Measurements from ENCODE around the gene PIGR. TPM values are rescaled to one million over a fixed set of nuclear protein-coding genes. Genes with fewer than 3 reads are reported as not detected.

PIGR gene
- total RNA-seq (1 to 10 TPM in 3 of 9 donors, under 1 TPM in 4, not detected in 2; under 0.01 to 3.4 (median 0.66) TPM), polyA plus RNA-seq (under 1 TPM; 0.04 to 0.88 (median 0.10) TPM)
- long read RNA-seq, donor 1 = 0 reads
- long read RNA-seq, donor 2 = 0 reads
- long read RNA-seq, donor 3 = 0 reads
- long read RNA-seq, donor 4 = 0 reads
- long read RNA-seq, donor 5 = 0 reads
- long read RNA-seq, donor 6 = 0 reads
- long read RNA-seq, donor 7 = 0 reads
- long read RNA-seq, donor 8 = 0 reads
- long read RNA-seq, donor 9 = 0 reads
- long read RNA-seq, donor 10 = 0 reads

- TF ChIP-seq, protein P1, sequence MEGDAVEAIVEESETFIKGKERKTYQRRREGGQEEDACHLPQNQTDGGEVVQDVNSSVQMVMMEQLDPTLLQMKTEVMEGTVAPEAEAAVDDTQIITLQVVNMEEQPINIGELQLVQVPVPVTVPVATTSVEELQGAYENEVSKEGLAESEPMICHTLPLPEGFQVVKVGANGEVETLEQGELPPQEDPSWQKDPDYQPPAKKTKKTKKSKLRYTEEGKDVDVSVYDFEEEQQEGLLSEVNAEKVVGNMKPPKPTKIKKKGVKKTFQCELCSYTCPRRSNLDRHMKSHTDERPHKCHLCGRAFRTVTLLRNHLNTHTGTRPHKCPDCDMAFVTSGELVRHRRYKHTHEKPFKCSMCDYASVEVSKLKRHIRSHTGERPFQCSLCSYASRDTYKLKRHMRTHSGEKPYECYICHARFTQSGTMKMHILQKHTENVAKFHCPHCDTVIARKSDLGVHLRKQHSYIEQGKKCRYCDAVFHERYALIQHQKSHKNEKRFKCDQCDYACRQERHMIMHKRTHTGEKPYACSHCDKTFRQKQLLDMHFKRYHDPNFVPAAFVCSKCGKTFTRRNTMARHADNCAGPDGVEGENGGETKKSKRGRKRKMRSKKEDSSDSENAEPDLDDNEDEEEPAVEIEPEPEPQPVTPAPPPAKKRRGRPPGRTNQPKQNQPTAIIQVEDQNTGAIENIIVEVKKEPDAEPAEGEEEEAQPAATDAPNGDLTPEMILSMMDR (IDR thresholded peaks at IDR 0.05) = no peak
- TF ChIP-seq POLR2A (IDR thresholded peaks at IDR 0.05) = no peak
- Histone ChIP-seq H3K27ac (no peak within 1 kb of the TSS), H3K27me3 (no peaks in the 10 kb centered on the region), H3K4me1 (replicated peaks in 1 of 2) (no peaks in the 10 kb centered on the region), H3K9me3 (replicated peaks in 1 of 3) (no peaks in the 10 kb centered on the region), H3K4me3 (no peak within 1 kb of the TSS), H3K36me3 (replicated peaks in 1 of 2) (no peaks in the 10 kb centered on the region)
- DNase-seq = no peak
- intact Hi-C loops (cut with DNase I) = no loop called here
- 40 to 61% (median 51%) methylated on average over 7 of the region's 7 CpGs for WGBS, 4 donors
Measured at GRCh38 chr1:206946261-206946660, at the start of gene PIGR. Gene PIGR, minus strand, starts transcription at chr1:206946466. Its CDS starts 5,935 bp downstream, at chr1:206940531.

DNA sequence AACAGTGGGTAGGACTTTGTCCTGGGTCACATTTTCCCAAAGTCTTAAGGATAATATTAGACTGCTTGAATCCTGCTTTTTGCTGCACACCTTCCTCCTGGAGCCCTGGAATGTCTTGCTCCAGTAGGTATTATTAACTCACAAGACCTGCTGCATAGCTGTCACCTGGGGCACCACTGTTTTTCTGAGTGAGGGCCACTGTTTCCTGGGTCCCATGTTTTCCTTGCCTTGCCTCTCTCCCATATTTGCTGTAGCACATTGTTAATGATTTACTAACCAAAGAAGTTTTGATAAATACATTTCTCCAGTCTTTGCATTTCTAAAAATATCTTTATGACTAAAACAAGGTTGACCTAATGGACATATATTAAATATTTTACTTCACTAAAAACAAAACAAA, 46.5 kb upstream of the PIGR start:
- no peaks in the 10 kb centered on the region for H3K4me1 ChIP-seq (replicated peaks in 1 of 2)
- no peak for TF ChIP-seq POLR2A (IDR thresholded peaks at IDR 0.05)
- TF ChIP-seq, protein P1 (IDR thresholded peaks at IDR 0.05) = no peak
- H3K4me3 ChIP-seq = no peak overlapping the region
- H3K27me3 ChIP-seq = peaks cover 5% of the 10 kb centered on the region
- H3K9me3 ChIP-seq (replicated peaks in 1 of 3) = no peaks in the 10 kb centered on the region
- intact Hi-C loops (cut with DNase I) = no loop called here
- H3K27ac ChIP-seq = no peak overlapping the region
- no peak for DNase-seq
- no peaks in the 10 kb centered on the region for H3K36me3 ChIP-seq (replicated peaks in 1 of 2)

GRCh38 chr1:206987873-206988272, 41.6 kb upstream of the PIGR start:
- Histone ChIP-seq H3K4me3 (no peak overlapping the region), H3K27me3 (peaks cover 3% of the 10 kb centered on the region), H3K4me1 (replicated peaks in 1 of 2) (no peaks in the 10 kb centered on the region), H3K9me3 (replicated peaks in 1 of 3) (no peaks in the 10 kb centered on the region), H3K27ac (no peak overlapping the region), H3K36me3 (replicated peaks in 1 of 2) (no peaks in the 10 kb centered on the region)
- intact Hi-C loops (cut with DNase I) = loop anchor here in 1 of 2 donors (10.0 kb wide), 1 partner anchor 63 kb away; the partner anchor contains the start of gene FCMR
- WGBS, 4 donors = 95 to 100% (median 100%) methylated on average over 1 of the region's 1 CpG
- DNase-seq = no peak
- no peak for TF ChIP-seq POLR2A (IDR thresholded peaks at IDR 0.05)
- TF ChIP-seq, protein P1 (IDR thresholded peaks at IDR 0.05) = no peak

GRCh38 chr1:206986885-206987284, 40.6 kb upstream of the PIGR start:
- no peak for DNase-seq
- Histone ChIP-seq H3K27me3 (no peaks in the 10 kb centered on the region), H3K27ac (no peak overlapping the region), H3K4me1 (replicated peaks in 1 of 2) (no peaks in the 10 kb centered on the region), H3K4me3 (no peak overlapping the region), H3K9me3 (replicated peaks in 1 of 3) (no peaks in the 10 kb centered on the region), H3K36me3 (replicated peaks in 1 of 2) (no peaks in the 10 kb centered on the region)
- TF ChIP-seq, protein P1 (IDR thresholded peaks at IDR 0.05) = no peak
- TF ChIP-seq POLR2A (IDR thresholded peaks at IDR 0.05) = no peak
- WGBS, 4 donors = 73 to 87% (median 77%) methylated on average over 3 of the region's 3 CpGs
- intact Hi-C loops (cut with DNase I) = loop anchor here in 1 of 2 donors (10.0 kb wide), 1 partner anchor 62 kb away; the partner anchor contains the start of gene FCMR

Measured in adrenal gland (tissue), 19 donors.